AG08395 (cell line): Measurements from ENCODE around the gene BCAS4.

ENCODE experiments used
- DNase-seq: peaks from one replicate; pipeline ENCODE4 v3.0.0; 2012; ENCODE audit warnings: mixed read lengths, low spot score

BCAS4 gene

GRCh38 chr20:50823319-50823718 lies 28.5 kb downstream of the BCAS4 start:
- no peak for DNase-seq

DNA sequence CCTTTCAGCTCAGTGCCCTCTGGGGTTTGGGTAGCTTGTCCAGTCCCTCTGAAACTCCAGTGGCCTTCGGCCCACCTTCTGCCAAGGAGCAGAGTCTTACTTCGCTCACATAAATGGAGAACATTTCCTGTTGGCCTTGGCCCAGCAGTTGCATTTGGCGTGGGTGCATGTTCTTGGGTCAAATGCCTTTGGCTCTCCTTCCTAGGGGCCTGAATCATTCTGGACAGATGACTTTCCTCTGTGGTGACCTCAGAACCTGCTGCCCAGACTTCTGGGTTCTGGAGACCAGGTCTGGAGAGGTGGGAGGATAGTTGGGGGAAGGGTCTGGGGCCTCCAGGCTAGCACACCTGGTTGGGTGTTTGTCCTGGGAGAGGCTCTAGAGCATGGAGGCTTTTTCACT lies 29.3 kb downstream of the BCAS4 start:
- DNase-seq = peak; percentile 75

GRCh38 chr20:50826121-50826520 lies 31.3 kb downstream of the BCAS4 start:
- DNase-seq = peak; percentile 60

- DNase-seq = no peak
Measured at GRCh38 chr20:50828363-50829136, 33.7 kb downstream of the BCAS4 start.

DNA sequence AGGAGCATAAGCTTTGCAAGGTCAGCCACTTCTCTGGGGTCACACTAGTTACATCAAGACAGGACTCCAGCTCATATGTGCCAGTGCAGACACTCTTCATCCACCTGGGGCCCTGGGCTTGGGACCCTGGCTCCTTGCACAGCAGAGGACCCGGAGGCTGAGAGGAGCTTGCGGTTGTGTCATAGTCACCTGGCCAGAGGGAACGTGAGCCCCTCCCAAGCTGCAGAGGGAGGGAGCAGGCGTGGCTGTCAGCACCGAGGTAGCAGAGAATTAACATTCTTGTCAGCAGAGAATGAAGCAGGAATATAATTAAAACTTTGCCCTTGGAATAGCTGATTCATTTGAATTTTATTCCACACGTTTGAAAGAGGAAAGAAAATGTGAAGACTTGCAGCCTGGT lies 36.8 kb downstream of the BCAS4 start:
- DNase-seq = no peak

- DNase-seq = peak; percentile 57
Measured at GRCh38 chr20:50834599-50835005, 39.7 kb downstream of the BCAS4 start.

DNA sequence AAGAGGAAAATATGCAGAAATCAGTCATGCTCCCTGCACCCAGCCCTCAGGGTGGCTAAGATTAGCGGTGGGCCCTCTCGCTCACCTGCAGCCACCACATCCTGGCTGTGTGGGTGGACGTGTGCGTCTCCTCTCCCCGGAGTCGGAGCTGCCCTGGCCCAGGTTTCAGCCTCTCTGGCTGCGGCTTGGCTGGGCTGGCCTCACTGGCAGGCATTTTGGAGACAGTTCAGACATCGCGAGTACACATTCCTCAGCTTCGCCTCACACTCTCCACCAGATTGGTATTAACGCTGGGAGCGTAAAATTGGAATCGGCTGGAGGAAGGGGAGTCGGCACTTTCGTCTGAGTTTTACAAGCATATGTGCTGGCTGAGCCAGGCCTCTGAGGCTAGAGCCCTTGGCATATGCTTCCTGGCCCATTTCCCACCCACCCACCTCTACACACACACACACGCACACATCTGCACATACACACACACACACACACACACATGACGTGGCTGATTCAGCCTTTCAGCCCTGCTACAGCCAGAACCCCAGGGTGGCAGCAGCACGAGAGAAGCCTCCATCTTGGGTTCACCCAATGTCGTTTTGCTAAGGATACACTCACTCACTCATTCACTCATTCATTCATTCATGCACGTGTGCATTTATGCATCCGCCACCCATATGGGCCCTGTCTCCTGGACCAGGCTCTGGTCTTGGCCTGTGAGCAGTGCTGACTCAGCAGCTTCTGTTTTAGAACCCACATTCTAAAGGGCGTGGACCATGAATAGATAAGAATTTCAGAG lies 42.9 kb downstream of the BCAS4 start:
- peak; percentile 90 for DNase-seq

DNA sequence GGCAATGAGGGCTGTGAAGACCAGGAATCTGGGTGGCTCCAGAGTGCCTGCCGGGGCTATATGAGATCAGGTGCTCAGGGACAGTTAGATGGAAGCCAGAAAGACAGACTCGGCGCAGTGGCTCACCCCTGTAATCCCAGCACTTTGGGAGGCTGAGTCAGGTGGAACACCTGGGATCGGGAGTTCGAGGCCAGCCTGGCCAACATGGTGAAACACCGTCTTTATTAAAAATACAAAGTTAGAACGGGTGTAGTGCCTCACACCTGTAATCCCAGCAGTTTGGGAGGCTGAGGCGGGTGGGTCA lies 43.4 kb downstream of the BCAS4 start:
- DNase-seq = no peak

DNA sequence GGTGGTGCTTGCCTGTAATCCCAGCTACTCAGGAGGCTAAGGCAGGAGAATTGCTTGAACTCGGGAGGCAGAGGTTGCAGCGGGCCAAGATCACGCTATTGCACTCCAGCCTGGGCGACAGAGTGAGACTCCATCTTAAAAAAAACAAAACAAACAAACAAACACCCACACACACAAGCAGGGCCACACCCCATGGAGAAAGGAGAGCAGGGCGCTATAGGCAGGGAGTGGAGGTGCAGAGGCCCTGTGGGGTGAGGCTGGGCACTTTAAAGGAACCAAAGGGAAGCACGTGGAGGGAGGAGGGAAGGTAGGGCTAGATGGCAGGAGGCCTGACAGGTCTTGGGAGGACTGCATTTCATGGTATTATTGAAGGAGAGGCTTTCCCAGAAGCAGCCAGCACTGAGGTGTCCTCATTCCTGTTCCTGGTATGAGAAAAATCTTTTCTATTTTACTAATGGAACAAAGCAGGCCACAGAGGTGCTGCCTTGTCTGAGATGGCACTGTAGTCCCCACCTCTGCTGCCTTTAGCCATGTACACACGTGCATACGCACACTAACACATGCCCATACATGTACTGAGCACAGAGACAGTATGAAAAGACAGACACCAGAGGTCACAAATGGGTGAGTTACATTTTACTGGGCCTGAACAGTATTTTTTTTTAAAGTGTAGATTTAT lies 44.0 kb downstream of the BCAS4 start:
- DNase-seq = no peak

DNA sequence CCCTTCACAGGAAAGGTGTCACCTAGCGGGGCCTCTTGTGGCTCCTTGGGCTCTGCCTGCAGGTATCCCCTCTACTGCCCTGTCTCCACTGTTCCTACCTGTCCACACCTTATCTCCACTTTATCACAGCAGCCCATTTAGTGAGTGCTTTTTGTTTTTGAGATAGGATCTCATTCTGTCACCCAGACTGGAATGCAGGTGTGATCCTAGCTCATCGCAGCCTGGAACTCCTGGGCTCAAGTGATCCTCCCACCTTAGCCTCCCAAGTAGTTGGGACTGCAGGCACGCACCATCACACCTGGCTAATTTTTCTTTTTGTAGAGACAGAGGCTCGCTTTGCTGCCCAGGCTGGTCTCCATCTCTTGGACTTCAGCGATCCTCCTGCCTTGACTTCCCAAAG lies 48.0 kb downstream of the BCAS4 start:
- DNase-seq = no peak

DNA sequence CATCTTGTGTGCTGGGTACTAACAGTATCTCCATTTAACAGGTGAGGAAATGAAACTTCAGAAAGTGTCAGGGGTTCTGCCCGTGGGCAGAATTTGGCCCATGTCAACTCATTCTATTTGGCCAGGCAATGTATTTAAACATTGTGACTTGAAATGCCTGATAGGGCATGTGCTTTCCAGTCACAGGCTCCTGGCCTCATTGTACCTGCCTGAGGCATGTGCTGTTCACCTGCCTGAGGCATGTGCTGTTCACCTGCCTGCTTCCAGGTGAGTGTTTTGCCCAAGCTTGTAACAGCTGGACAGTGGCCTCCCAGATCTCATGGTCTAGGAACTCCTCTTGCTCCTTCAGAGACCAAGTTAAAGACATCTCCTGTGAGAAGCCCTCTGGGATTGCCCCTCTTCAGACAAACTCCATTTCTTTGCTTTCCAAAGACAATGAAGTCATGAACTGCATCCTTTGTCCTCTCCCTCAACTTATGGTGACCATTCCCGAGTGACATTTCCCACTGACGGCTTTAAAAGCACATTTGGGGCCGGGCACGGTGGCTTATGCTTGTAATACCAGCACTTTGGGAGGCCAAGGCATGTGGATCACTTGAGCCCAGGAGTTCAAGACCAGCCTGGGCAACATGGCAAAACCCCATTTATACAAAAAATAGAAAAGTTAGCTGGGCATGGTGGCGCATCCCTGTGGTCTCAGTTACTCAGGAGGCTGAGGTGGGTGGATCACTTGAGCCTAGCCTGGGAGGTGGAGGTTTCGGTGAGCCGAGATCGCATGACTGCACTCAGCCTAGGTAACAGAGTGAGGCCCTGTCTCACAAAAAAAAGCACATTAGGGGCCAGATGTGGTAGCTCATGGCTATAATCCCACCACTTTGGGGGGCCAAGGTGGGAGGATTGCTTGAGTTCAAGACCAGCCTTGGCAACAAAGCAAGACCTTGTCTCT lies 48.7 kb downstream of the BCAS4 start:
- no peak for DNase-seq

- peak; percentile 20 for DNase-seq
Measured at GRCh38 chr20:50844430-50845100, 49.7 kb downstream of the BCAS4 start.

DNA sequence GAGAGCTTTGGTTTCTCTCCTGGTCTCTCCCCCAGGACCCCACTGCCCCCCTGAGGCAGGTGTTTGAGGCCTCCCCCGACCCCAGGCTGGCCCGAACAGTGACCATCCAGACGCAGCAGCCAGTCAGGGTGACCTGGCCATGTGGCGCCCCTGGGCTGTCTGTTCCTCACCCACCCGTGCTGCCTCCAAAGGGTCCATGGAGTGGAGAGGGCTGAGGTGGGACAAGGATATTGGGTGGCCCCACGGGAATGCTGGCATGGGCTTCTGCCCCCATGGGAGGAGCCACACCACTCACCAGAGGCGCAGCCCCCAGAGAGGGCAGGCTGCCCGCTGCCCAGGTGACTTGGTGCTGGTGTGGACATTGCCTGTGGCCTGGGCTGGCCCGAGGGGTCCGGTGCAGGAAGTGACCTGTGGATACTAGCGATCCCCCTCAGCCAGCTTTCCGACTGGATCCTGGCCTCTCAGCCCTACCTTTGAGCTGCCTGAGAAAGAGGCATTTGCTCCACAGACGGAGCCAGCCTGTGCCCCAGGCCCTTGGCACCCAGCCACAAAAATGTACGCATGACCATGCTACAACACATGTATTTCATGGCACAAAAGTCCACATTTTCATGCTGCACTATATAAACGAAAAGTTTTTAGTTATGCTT lies 50.8 kb downstream of the BCAS4 start:
- DNase-seq = no peak

- DNase-seq = peak; percentile 15
Measured at GRCh38 chr20:50848341-50848808, 53.5 kb downstream of the BCAS4 start.

DNA sequence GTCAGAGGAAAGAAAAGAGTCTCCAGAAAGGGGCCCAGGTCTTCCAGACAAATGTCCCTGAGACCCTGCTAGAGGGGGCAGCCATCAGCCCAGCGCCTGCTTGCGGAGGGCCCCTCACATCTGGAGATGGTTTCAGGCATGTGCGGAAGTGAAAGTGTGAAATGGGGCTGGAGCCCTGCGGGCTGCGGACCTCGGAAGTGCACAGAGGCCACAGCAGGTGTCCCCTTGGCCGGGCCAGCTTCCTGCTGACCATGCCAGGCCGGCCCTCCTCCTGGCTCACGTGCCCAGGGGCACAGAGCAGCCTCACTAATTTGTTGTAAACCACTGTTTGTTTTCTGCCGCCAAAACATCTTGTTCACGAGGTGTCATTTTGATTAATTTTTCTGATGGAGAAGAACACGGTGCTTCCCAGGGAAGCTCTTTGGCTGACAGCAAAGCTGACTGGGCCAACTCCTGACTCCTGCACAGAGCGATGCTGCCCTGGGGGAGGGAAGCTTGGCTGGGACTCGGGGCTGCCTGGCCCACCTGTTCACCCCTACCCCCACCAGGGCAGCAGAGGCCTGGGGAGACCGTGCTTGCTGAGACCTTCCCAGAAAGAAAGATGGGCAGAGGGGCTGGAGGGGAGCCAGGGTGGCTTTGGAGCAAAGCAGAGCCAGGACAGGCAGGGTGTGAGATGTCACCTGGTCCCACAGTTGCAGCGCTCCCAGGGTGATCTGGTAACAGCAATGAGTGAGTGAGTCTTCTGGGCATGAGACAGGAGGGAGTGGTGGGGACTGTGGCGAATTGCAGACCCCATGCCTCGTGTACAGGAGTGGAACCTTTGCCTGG lies 54.2 kb downstream of the BCAS4 start:
- no peak for DNase-seq

GRCh38 chr20:50850721-50851286 lies 55.9 kb downstream of the BCAS4 start:
- DNase-seq = no peak

DNA sequence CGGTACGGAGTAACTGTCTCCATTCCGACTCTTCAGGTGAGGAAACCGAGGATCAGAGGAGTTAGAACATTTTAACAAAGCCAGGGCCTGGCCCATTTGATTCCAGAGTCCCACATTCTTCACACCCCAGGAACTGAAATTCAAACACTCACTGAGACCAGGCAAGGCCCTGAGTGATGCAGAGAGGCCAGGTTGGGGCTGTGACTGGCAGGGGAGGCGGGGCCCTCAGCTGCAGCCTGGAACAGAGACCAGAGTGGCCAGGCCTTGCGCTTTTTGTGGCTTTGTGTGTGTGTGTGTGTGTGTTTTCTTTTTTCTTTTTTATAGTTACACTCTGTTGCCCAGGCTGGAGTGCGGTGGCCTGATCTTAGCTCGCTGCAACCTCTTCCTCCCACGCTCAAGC lies 57.2 kb downstream of the BCAS4 start:
- no peak for DNase-seq

GRCh38 chr20:50854506-50855249 lies 59.8 kb downstream of the BCAS4 start:
- no peak for DNase-seq
